ACC112 (cell line): Measurements from ENCODE around the gene SIRT2.

Experiments used
- H2AFZ ChIP-seq: fragments of 200-600 bp; sonication (generic); one replicate; pipeline ENCODE4 v1.6.0; 2017; ENCODE audit warnings: antibody characterized with exemption, low read length; ENCODE audit not compliant: unreplicated experiment
- H3K27ac ChIP-seq: fragments of 200-600 bp; sonication (generic); 2 replicates; pipeline ENCODE4 v1.5.1; 2014; ENCODE audit warnings: low read depth, mild to moderate bottlenecking, antibody characterized with exemption, low read length, moderate library complexity
- H3K27me3 ChIP-seq: fragments of 200-600 bp; sonication (generic); 2 replicates; pipeline ENCODE4 v1.6.1; 2014; ENCODE audit warnings: mild to moderate bottlenecking, antibody characterized with exemption, low read length, moderate library complexity, mixed read lengths; ENCODE audit not compliant: insufficient read depth
- H3K36me3 ChIP-seq: fragments of 200-600 bp; sonication (generic); 2 replicates; pipeline ENCODE4 v1.6.1; 2016; ENCODE audit warnings: mild to moderate bottlenecking, antibody characterized with exemption, low read length, moderate library complexity, mixed read lengths; ENCODE audit not compliant: insufficient read depth
- H3K4me1 ChIP-seq: fragments of 200-600 bp; sonication (generic); one replicate; pipeline ENCODE4 v1.6.1; 2016; ENCODE audit warnings: low read length, mixed read lengths; ENCODE audit not compliant: insufficient read depth, unreplicated experiment, control insufficient read depth
- H3K4me3 ChIP-seq: fragments of 200-600 bp; sonication (generic); 2 replicates; pipeline ENCODE4 v1.5.1; 2014; ENCODE audit warnings: mild to moderate bottlenecking, low read depth, low read length
- H3K79me2 ChIP-seq: fragments of 200-600 bp; sonication (generic); one replicate; pipeline ENCODE4 v1.6.0; 2016; ENCODE audit warnings: low read length; ENCODE audit not compliant: control insufficient read depth, unreplicated experiment, insufficient read depth

Gene SIRT2

GRCh38 chr19:38850436-38850975 lies 48.9 kb downstream of the SIRT2 start:
- Histone ChIP-seq H3K27ac (peak overlapping the region; percentile 91), H3K4me3 (peak overlapping the region; percentile 92), H3K4me1 (peaks cover 14% of the 10 kb centered on the region), H3K27me3 (no peaks in the 10 kb centered on the region), H3K79me2 (peaks cover 35% of the 10 kb centered on the region), H2AFZ (no peak overlapping the region), H3K36me3 (peaks cover 17% of the 10 kb centered on the region; the same call in 1 of the 2 replicates)

GRCh38 chr19:38849860-38850435 lies 49.5 kb downstream of the SIRT2 start, which contains the start of gene HNRNPL:
Gene HNRNPL (minus strand): TSS chr19:38849986. CDS start chr19:38849966, 20 bp downstream.
- Histone ChIP-seq H3K36me3 (peaks cover 22% of the 10 kb centered on the region; the same call in 1 of the 2 replicates), H3K27me3 (no peaks in the 10 kb centered on the region), H3K27ac (peak within 1 kb of the TSS; percentile 95), H3K79me2 (peaks cover 39% of the 10 kb centered on the region), H3K4me1 (peaks cover 14% of the 10 kb centered on the region), H2AFZ (no peak within 1 kb of the TSS), H3K4me3 (peak within 1 kb of the TSS; percentile 92)

GRCh38 chr19:38849147-38849859 lies 50.1 kb downstream of the SIRT2 start:
- Histone ChIP-seq H3K27ac (peak overlapping the region; percentile 95), H3K4me3 (peak overlapping the region; percentile 87), H3K79me2 (peaks cover 45% of the 10 kb centered on the region), H2AFZ (no peak overlapping the region), H3K36me3 (peaks cover 24% of the 10 kb centered on the region; the same call in 1 of the 2 replicates), H3K27me3 (no peaks in the 10 kb centered on the region), H3K4me1 (peaks cover 14% of the 10 kb centered on the region)

GRCh38 chr19:38848299-38849146 lies 50.9 kb downstream of the SIRT2 start:
- Histone ChIP-seq H3K79me2 (peaks cover 53% of the 10 kb centered on the region), H3K36me3 (peaks cover 30% of the 10 kb centered on the region; the same call in 1 of the 2 replicates), H3K27me3 (no peaks in the 10 kb centered on the region), H3K4me1 (peaks cover 14% of the 10 kb centered on the region), H3K27ac (peak overlapping the region; percentile 95), H3K4me3 (peak overlapping the region; percentile 87), H2AFZ (no peak overlapping the region)

- no peak overlapping the region for H3K27ac ChIP-seq
- peaks cover 13% of the 10 kb centered on the region for H3K4me1 ChIP-seq
- no peaks in the 10 kb centered on the region for H3K27me3 ChIP-seq
- no peak overlapping the region for H3K4me3 ChIP-seq
- H3K36me3 ChIP-seq: peaks cover 36% of the 10 kb centered on the region; the same call in 1 of the 2 replicates
- peaks cover 66% of the 10 kb centered on the region for H3K79me2 ChIP-seq
- H2AFZ ChIP-seq: no peak overlapping the region
These were observed 53.3 kb downstream of the SIRT2 start for GRCh38 chr19:38846097-38846496.

- Histone ChIP-seq H3K36me3 (peaks cover 39% of the 10 kb centered on the region; the same call in 1 of the 2 replicates), H3K4me3 (no peak overlapping the region), H3K27ac (no peak overlapping the region), H2AFZ (no peak overlapping the region), H3K27me3 (no peaks in the 10 kb centered on the region), H3K79me2 (peaks cover 71% of the 10 kb centered on the region), H3K4me1 (peaks cover 9% of the 10 kb centered on the region)
These were observed 53.9 kb downstream of the SIRT2 start for GRCh38 chr19:38845374-38846024.

- no peaks in the 10 kb centered on the region for H3K27me3 ChIP-seq
- no peak overlapping the region for H3K27ac ChIP-seq
- H3K4me3 ChIP-seq: no peak overlapping the region
- H3K4me1 ChIP-seq: peaks cover 9% of the 10 kb centered on the region
- H2AFZ ChIP-seq: no peak overlapping the region
- H3K36me3 ChIP-seq: peaks cover 39% of the 10 kb centered on the region; the same call in 1 of the 2 replicates
- H3K79me2 ChIP-seq: peaks cover 72% of the 10 kb centered on the region
These were observed 55.2 kb downstream of the SIRT2 start for GRCh38 chr19:38844093-38844686.

- H3K4me3 ChIP-seq: no peak overlapping the region
- H3K79me2 ChIP-seq: peaks cover 64% of the 10 kb centered on the region
- peaks cover 9% of the 10 kb centered on the region for H3K4me1 ChIP-seq
- no peaks in the 10 kb centered on the region for H3K27me3 ChIP-seq
- no peak overlapping the region for H3K27ac ChIP-seq
- H3K36me3 ChIP-seq: peaks cover 39% of the 10 kb centered on the region; the same call in 1 of the 2 replicates
- no peak overlapping the region for H2AFZ ChIP-seq
These were observed 56.2 kb downstream of the SIRT2 start for GRCh38 chr19:38843175-38843758.

- Histone ChIP-seq H3K4me1 (peaks cover 7% of the 10 kb centered on the region), H3K4me3 (no peak overlapping the region), H3K79me2 (peaks cover 58% of the 10 kb centered on the region), H3K27ac (no peak overlapping the region), H3K36me3 (peaks cover 37% of the 10 kb centered on the region; the same call in 1 of the 2 replicates), H2AFZ (no peak overlapping the region), H3K27me3 (no peaks in the 10 kb centered on the region)
These were observed 56.8 kb downstream of the SIRT2 start for GRCh38 chr19:38842439-38843174.
